GM12892 (cell line): Measurements from ENCODE around the gene DRAXIN.

Experiments
- DNase-seq: peaks from one replicate; pipeline ENCODE4 v3.0.0; 2011; ENCODE audit not compliant: insufficient read length
- FAIRE-seq: peaks from 2 replicates; lab custom pipeline; 2011; peaks lifted over from hg19 to GRCh38; lab: Jason Lieb, UNC
- POLR2A ChIP-seq: IDR thresholded peaks from 2 replicates; pipeline ENCODE4 v1.6.1; 2011; ENCODE audit warnings: low read depth, low read length, control low read depth
- POLR2AphosphoS5 ChIP-seq: IDR thresholded peaks from 2 replicates; pipeline ENCODE4 v1.6.1; 2011; ENCODE audit warnings: low read depth, low read length, control low read depth
- TAF1 ChIP-seq: IDR thresholded peaks from 2 replicates; pipeline ENCODE4 v1.6.1; 2011; ENCODE audit warnings: low read depth, mild to moderate bottlenecking, control low read depth, low read length, borderline replicate concordance

Gene DRAXIN

DNA sequence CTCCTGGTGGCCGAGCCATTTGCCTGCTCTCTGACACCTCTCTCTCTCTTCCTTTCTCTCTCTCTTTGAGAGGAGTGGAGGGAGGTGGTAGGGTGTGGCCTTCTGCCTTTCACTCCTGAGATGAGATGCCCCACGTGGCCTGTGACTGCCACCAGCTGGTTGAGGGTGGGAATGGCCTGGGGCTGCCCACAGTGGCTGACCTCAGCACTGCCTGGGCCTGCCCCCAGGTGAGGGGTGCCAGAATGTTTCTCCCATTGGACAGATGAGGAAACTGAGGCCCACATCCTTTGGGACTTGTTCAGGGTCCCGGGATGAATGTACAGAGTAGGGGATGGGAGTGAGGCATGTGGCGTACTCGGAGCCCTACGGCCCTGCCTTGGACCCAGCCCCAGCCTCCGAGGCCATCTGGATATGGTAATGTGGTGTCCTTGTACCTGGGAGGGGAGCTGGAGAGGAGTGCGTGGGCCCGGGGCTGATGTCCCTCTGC is 57.7 kb downstream of the DRAXIN start:
- TF ChIP-seq TAF1 (no peak), POLR2A (no peak), POLR2AphosphoS5 (no peak)
- peak; percentile 60 for FAIRE-seq
- DNase-seq: peak; percentile 89

DNA sequence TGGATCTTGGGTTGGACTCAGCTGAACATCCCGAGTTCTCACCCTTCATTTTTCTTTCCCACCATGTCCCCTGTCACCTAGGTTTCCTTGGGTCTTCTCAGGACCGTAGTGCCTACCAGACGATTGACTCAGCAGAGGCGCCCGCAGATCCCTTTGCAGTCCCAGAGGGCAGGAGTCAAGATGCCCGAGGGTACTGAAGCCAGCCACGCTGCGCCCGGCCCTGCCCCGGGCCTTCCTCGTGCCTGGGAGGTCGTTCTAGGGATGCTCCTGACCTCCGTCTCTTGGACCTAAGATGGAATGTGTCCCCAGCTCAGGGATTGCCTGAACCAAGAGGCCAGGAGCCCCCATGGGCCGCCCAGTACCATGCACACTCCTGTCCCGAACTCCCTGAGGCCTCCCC is 58.5 kb downstream of the DRAXIN start:
- no peak for DNase-seq

DNA sequence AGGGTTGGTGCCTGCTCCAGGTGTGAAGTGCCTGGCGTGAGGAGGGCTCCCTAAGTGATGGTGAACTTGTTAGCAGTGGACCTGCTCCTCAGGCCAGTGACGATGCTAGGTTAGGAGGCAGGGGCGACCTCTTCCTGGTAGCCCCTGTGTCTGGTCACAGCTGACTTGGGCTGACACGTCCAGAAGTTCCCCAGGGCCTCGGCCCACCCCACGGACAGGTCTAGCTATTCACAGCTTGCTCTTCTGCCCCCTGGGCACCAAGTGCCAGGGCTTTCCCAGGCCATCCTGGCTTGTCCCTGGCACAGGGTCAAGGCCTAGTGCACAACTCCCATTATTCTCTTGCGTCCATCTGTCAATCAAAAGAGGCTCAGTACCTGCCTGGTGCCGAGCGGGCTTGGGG is 59.6 kb downstream of the DRAXIN start:
- TF ChIP-seq POLR2A (no peak), TAF1 (no peak), POLR2AphosphoS5 (no peak)
- no peak for DNase-seq
- no peak for FAIRE-seq

More for the DNA sequence above, 58.5 kb downstream of the DRAXIN start:
- TF ChIP-seq POLR2A: no peak
- TF ChIP-seq POLR2AphosphoS5: no peak
- no peak for TF ChIP-seq TAF1
- FAIRE-seq: no peak

DNA sequence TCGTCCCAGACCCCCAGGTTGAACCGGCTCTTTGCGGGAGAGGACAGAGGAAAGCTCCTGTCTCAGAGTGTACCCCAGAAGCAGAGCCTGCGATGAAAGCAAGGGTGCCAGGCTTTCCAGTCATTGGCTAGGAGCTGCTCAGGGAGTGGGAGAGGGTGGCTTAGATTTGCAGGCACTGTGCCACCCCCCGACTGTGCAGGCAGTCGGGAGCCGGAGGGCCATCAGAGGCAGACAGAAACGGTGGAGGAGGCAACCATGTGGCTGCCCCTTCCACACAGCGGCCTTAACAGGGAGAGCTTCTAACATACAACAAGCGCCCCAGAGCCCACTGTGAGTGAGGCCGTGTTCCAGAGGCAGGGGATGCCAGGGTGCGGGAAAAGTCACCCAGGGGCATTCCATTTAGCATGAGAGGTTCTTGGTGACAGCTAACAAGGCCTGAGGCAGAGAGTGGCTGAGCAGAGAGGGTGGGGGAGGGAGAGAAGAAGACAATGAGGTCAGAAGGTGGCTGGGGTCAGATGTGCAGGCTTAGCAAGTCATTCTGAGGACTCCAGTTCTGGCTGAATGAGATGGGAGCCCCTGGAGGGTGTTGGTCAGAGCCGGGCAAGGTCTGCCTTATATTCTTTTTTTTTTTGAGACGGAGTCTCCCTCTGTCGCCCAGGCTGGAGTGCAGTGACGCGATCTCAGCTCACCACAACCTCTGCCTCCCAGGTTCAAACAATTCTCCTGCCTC is 61.0 kb downstream of the DRAXIN start:
- FAIRE-seq (no peak), DNase-seq (no peak)
- TF ChIP-seq POLR2A: no peak
- no peak for TF ChIP-seq POLR2AphosphoS5
- TF ChIP-seq TAF1: no peak

DNA sequence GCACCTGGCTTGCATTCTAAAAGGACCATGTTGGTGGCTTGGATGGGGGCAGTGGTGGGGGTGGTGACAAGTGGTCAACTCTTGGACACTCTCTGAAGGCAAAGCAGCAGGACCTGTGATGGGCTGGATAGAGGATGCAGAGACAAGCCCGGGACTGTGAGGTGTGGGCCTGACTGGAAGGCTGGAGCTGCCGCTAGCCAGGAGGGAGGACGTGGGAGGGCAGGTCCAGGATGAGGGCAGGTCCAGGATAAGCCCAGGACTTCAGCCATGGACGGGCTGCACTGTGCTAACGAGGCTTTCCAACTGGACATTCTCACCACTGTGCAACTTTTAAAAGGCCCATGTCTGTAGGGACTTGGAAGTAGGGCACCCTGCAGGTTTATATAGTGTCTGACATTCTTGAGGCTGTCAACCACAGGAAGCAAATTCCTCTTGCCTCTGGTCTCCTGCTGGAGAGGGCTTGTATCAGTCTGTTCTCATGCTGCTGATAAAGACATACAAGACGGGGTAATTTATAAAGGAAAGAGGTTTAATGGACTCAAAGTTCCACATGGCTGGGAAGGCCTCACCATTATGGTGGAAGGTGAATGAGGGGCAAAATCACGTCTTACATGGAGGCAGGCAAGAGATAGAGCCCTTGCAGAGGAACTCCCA is 62.2 kb downstream of the DRAXIN start:
- DNase-seq: no peak
- no peak for FAIRE-seq
- TF ChIP-seq POLR2A: no peak
- TF ChIP-seq TAF1: no peak
- no peak for TF ChIP-seq POLR2AphosphoS5

DNA sequence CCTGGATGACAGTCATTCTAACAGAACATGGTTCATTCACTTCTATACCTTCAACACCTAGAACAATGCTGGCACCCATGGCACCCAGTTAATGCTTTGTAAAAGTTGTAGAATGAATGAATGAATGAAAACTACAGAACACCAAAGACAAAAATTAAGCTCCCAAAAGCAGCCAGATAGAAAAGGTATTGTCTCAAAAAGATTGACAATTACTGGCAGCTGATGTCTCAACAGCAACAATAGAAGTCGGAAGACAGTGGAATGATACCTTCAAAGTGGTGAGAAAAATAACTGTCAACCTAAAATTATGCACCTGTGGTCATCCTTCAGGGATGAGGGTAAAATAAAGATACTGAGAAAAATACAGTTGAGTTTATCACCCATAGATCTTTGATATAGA is 65.5 kb downstream of the DRAXIN start:
- TF ChIP-seq POLR2A (no peak), POLR2AphosphoS5 (no peak), TAF1 (no peak)
- DNase-seq (no peak), FAIRE-seq (no peak)

DNA sequence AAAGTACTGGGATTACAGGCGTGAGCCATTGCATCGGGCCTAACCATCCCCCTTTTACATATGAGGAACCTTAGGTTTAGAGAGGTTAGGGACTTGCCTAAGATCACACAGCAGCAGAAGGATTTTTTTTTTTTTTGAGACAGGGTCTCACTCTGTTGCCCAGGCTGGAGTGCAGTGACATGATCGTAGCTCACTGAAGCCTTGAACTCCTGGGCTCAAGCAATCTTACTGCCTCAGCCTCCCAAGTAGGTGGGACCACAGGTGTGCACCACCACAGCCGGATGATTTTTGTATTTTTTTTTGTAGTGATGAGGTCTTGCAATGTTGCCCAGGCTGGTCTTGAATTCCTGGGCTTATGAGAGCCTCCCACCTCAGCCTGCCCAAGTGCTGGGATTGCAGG is 68.3 kb downstream of the DRAXIN start:
- DNase-seq: no peak
- no peak for TF ChIP-seq POLR2AphosphoS5
- TF ChIP-seq POLR2A: no peak
- TF ChIP-seq TAF1: no peak
- no peak for FAIRE-seq

DNA sequence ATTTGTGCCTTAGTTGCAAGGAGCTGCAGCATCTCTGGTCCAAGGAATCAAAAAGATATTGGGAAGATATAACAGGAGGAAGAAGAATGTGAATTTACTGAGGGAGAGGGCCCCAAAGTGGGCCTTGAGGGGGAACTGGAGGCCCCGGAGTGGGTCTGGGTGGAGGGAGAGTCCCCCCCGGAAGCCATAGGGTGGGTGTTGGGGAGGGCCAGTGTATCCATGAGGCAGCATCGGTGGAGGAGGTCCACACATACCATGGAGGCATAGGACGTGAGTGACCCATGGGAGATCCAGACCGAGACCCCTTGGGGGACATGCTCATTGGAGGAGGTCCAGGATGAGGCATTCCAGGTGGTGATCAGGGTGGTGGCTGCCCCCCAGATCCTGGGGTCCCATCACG is 69.8 kb downstream of the DRAXIN start:
- no peak for DNase-seq
- no peak for FAIRE-seq
- TF ChIP-seq POLR2A: no peak

DNA sequence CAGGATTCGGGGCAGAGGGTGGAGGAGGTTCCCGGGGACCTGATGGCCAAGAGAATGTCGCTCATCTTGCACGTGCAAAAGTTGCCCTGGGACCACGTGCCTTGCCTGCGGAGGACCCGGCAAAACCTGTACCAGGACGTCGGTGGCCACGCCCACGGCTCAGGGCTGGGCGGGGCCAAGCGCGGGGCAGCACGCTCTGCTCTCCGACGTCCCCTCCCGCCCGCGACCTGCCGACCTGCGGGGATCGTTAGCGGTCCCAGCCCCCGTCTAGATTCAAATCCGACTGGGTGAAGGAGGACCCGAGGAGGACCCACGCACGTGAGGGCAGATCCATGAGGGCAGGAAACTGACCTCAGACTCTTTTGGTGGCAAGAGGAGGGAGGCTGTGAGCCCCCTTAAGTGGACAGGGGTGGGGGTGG is 70.5 kb downstream of the DRAXIN start, which contains the start of gene C1orf167:
C1orf167 (plus strand) TSS at position 206 of the 419 bp plus-strand sequence. CDS start 2,208 bp downstream, outside the sequence.
- TF ChIP-seq TAF1 (no peak), POLR2AphosphoS5 (no peak), POLR2A (no peak)
- DNase-seq: no peak
- no peak for FAIRE-seq

DNA sequence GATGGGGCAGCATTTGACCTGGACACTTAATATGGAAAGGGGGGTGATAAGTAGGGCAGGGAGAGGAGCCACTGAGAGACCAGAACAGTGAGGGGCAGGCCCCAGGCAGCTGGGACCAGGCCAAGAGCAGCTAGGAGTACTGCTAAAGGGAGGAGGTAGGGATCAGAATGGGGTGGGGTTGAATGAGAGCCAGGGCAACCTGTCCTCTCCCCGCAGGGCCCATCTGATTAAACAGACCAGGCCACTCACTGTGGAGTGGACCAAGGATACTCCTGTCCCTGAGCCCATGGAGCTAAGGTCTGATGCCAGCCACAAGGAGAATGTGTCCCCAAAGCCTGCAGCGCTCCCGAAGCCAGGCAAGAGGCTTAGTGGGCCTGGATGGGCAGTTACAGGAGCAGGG is 72.6 kb downstream of the DRAXIN start:
- DNase-seq (no peak), FAIRE-seq (no peak)
- TF ChIP-seq TAF1 (no peak), POLR2AphosphoS5 (no peak), POLR2A (no peak)

DNA sequence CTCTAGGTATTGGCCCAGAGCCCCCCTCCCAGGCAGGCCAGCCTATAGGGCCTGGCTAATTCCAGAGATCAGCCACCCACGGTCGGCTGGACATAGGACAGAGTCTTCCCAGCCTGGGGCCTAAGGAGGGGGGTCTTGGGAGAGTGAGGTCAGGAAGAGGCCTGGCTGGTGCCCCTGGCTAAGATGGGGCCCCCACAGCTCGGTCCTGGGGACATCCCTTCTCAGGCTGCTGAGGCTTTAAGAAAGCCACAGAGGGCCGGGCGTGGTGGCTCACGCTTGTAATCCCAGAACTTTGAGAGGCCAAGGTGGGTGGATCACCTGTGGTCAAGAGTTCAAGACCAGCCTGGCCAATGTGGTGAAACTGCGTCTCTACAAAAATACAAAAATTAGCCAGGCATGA is 73.0 kb downstream of the DRAXIN start:
- FAIRE-seq: no peak
- TF ChIP-seq POLR2AphosphoS5 (no peak), POLR2A (no peak), TAF1 (no peak)
- no peak for DNase-seq

DNA sequence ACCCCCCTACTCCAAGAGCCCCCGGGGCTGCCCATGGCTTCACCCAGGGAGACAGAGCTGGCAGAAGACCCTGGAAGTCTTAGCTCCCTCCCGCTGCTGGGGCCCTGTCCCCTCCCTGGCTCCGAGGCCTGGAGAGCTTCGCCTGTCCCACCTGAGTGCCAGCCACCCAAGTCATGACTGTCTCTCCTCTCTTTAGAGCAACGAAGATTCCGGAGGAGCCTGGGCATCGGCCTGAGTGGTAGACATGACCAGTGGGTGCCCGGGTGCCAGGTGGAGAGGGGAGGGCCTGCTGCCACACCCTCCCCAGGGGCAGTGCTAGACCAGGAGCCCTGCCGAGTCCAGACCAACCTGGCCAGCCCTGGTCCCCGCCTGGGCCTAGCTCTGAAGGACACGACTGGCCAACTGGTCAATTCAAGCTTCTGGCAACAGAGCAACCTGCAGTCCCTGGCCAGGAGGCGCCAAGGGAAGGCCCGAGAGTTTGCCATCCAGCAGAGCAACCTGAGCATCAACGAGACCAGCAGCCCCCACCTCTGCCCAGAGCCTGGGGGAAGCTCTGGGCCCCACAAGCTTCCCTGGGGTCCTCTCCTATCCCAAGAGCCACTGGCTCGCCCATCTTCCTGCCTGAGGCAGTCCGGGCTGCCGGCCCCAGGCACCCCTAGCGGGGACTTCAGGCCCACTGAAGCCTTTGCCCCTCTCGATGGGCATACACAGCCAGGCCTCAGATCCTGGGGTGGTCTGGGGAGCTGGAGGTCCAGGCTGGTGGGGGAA is 74.3 kb downstream of the DRAXIN start:
- DNase-seq (no peak), FAIRE-seq (no peak)
- TF ChIP-seq TAF1 (no peak), POLR2AphosphoS5 (no peak), POLR2A (no peak)

DNA sequence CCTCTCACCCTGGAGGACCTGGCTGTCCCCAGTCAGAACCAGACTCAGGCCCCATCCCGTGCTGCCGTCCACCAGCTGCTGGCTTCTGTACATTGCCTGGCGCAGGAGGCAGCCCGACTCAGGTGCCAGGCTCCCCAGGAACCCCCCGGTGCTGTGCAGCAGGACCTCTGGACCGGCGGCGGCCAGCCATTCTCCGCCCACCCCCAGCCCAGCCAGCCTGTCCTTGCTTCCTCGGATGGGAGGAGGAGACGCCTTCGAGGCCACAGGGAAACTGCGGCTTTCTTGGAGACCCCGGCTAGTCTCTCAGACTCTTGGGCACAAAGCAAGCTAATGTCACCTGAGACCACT is 74.9 kb downstream of the DRAXIN start:
- DNase-seq (no peak), FAIRE-seq (no peak)
- TF ChIP-seq TAF1 (no peak), POLR2AphosphoS5 (no peak), POLR2A (no peak)
